Brain microvascular endothelial cell (primary cell): ENCODE data around the gene CILP2.
A peak's percentile ranks its signal among the peaks of the same experiment; 100 is the strongest.

Source experiments
- DNase-seq: peaks from one replicate; pipeline ENCODE4 v3.0.0-alpha.2; 2020
- H3K27ac ChIP-seq: fragments of 250-450 bp; sonication (Bioruptor Pico); 2 replicates; pipeline ENCODE4 v1.5.1; 2020; ENCODE audit warnings: mild to moderate bottlenecking, moderate library complexity
- H3K27me3 ChIP-seq: fragments of 250-450 bp; sonication (Bioruptor Pico); replicated peaks from 2 replicates; pipeline ENCODE4 v1.5.1; 2020; ENCODE audit warnings: mild to moderate bottlenecking
- H3K36me3 ChIP-seq: fragments of 250-450 bp; sonication (Bioruptor Pico); replicated peaks from 2 replicates; pipeline ENCODE4 v1.5.1; 2020; ENCODE audit warnings: mild to moderate bottlenecking
- H3K4me3 ChIP-seq: 2 replicates; pipeline ENCODE4 v1.5.1; 2011; ENCODE audit warnings: low read depth, mild to moderate bottlenecking, control low read depth, low read length, moderate library complexity
- CTCF ChIP-seq: IDR thresholded peaks from 2 replicates; pipeline ENCODE4 v1.5.1; 2011; ENCODE audit warnings: low read depth, mild to moderate bottlenecking, moderate library complexity, low read length, control low read depth, inconsistent platforms; ENCODE audit errors: missing control alignments
- in situ Hi-C: cut with HindIII; loops from 2 replicates; pipeline ENCODE4 v1.10.0; 2017; ENCODE audit warnings: low sequenced_read_pairs, low pct_ligation_motif_present

Gene CILP2

GRCh38 chr19:19523177-19523576 lies 14.9 kb upstream of the CILP2 start:
- DNase-seq, result no peak
- TF ChIP-seq CTCF, result no peak
- H3K27ac ChIP-seq, result no peak overlapping the region
- no peak overlapping the region for H3K4me3 ChIP-seq
- in situ Hi-C loops, result no loop called here
- no peaks in the 10 kb centered on the region for H3K27me3 ChIP-seq
- peaks cover 14% of the 10 kb centered on the region for H3K36me3 ChIP-seq

GRCh38 chr19:19524053-19524452 lies 14.0 kb upstream of the CILP2 start:
- no peak for DNase-seq
- Histone ChIP-seq H3K36me3 (peaks cover 16% of the 10 kb centered on the region), H3K27ac (no peak overlapping the region), H3K27me3 (no peaks in the 10 kb centered on the region), H3K4me3 (no peak overlapping the region)
- in situ Hi-C loops, result no loop called here
- no peak for TF ChIP-seq CTCF

GRCh38 chr19:19525611-19526380 lies 12.3 kb upstream of the CILP2 start:
- no peaks in the 10 kb centered on the region for H3K27me3 ChIP-seq
- in situ Hi-C loops, result no loop called here
- H3K27ac ChIP-seq, result no peak overlapping the region
- DNase-seq, result no peak
- no peak overlapping the region for H3K4me3 ChIP-seq
- H3K36me3 ChIP-seq, result peaks cover 14% of the 10 kb centered on the region
- peak; percentile 13 for TF ChIP-seq CTCF

- in situ Hi-C loops, result no loop called here
- peaks cover 13% of the 10 kb centered on the region for H3K36me3 ChIP-seq
- no peak for TF ChIP-seq CTCF
- no peaks in the 10 kb centered on the region for H3K27me3 ChIP-seq
- no peak overlapping the region for H3K4me3 ChIP-seq
- DNase-seq, result no peak
- no peak overlapping the region for H3K27ac ChIP-seq
These were observed 11.3 kb upstream of the CILP2 start for GRCh38 chr19:19526581-19527370.

GRCh38 chr19:19527371-19527656 lies 10.8 kb upstream of the CILP2 start:
- in situ Hi-C loops, result no loop called here
- peaks cover 13% of the 10 kb centered on the region for H3K36me3 ChIP-seq
- no peak overlapping the region for H3K27ac ChIP-seq
- H3K27me3 ChIP-seq, result no peaks in the 10 kb centered on the region
- H3K4me3 ChIP-seq, result no peak overlapping the region
- DNase-seq, result no peak
- TF ChIP-seq CTCF, result no peak
